Measurements from ENCODE around the gene PET100. TPM values are rescaled to one million over a fixed set of nuclear protein-coding genes. Genes with fewer than 3 reads are reported as not detected.

PET100 gene
- total RNA-seq, 1 donor = 7.1 TPM

- TF ChIP-seq CTCF (IDR thresholded peaks at IDR 0.05; ENCODE audit: insufficient read depth, low read length) = no peak
- no peak overlapping the region for H3K4me3 ChIP-seq (ENCODE audit: low read depth, low read length)
- no peak for DNase-seq (ENCODE audit: low read depth)
These were observed 31.9 kb upstream of the PET100 start for GRCh38 chr19:7597689-7598088.

- no peak for DNase-seq (ENCODE audit: low read depth)
- no peak overlapping the region for H3K4me3 ChIP-seq (ENCODE audit: low read depth, low read length)
- no peak for TF ChIP-seq CTCF (IDR thresholded peaks at IDR 0.05; ENCODE audit: insufficient read depth, low read length)
These were observed 31.4 kb upstream of the PET100 start for GRCh38 chr19:7598180-7598579.

- DNase-seq (ENCODE audit: low read depth) = no peak
- no peak overlapping the region for H3K4me3 ChIP-seq (ENCODE audit: low read depth, low read length)
- no peak for TF ChIP-seq CTCF (IDR thresholded peaks at IDR 0.05; ENCODE audit: insufficient read depth, low read length)
These were observed 28.9 kb upstream of the PET100 start for GRCh38 chr19:7600721-7601120.

GRCh38 chr19:7602240-7602934 lies 27.2 kb upstream of the PET100 start:
- peak; percentile 14 for DNase-seq (ENCODE audit: low read depth)
- H3K4me3 ChIP-seq (ENCODE audit: low read depth, low read length) = no peak overlapping the region
- no peak for TF ChIP-seq CTCF (IDR thresholded peaks at IDR 0.05; ENCODE audit: insufficient read depth, low read length)

GRCh38 chr19:7602935-7603497 lies 26.6 kb upstream of the PET100 start:
- no peak overlapping the region for H3K4me3 ChIP-seq (ENCODE audit: low read depth, low read length)
- peak; percentile 13 for DNase-seq (ENCODE audit: low read depth)
- TF ChIP-seq CTCF (IDR thresholded peaks at IDR 0.05; ENCODE audit: insufficient read depth, low read length) = no peak

GRCh38 chr19:7603919-7604318 lies 25.7 kb upstream of the PET100 start:
- DNase-seq (ENCODE audit: low read depth) = peak; percentile 17

More at GRCh38 chr19:7603919-7604318, 25.7 kb upstream of the PET100 start:
- TF ChIP-seq CTCF (IDR thresholded peaks at IDR 0.05; ENCODE audit: insufficient read depth, low read length) = no peak
- no peak overlapping the region for H3K4me3 ChIP-seq (ENCODE audit: low read depth, low read length)
